GM23338 (cell line): ENCODE measurements around the gene SSTR3.

ENCODE experiments used
- EZH2 ChIP-seq: fragments of 200-600 bp; sonication (generic); IDR thresholded peaks from one replicate; pipeline ENCODE4 v1.8.0; 2017; ENCODE audit warnings: antibody characterized with exemption, mild to moderate bottlenecking, low read depth; ENCODE audit not compliant: unreplicated experiment
- EZH2phosphoT487 ChIP-seq: fragments of 200-600 bp; sonication (generic); IDR thresholded peaks from one replicate; pipeline ENCODE4 v1.8.1; 2018; ENCODE audit warnings: antibody characterized with exemption; ENCODE audit not compliant: unreplicated experiment
- POLR2AphosphoS5 ChIP-seq: IDR thresholded peaks from 2 replicates; pipeline ENCODE4 v1.6.1; 2016; ENCODE audit warnings: antibody characterized with exemption, low read depth
- TF ChIP-seq, protein P1 (sequence below), 2 experiments: fragments of 200-600 bp in 1 of 2; sonication (generic) in 1 of 2; conservative IDR thresholded peaks; 2 replicates each; pipeline versions ENCODE4 v1.5.1 to v1.6.1; 2016 to 2017; ENCODE audit warnings: antibody characterized with exemption in 2 of 2, low read depth in 2 of 2, mild to moderate bottlenecking in 2 of 2, moderate library complexity in 1 of 2

DNA sequence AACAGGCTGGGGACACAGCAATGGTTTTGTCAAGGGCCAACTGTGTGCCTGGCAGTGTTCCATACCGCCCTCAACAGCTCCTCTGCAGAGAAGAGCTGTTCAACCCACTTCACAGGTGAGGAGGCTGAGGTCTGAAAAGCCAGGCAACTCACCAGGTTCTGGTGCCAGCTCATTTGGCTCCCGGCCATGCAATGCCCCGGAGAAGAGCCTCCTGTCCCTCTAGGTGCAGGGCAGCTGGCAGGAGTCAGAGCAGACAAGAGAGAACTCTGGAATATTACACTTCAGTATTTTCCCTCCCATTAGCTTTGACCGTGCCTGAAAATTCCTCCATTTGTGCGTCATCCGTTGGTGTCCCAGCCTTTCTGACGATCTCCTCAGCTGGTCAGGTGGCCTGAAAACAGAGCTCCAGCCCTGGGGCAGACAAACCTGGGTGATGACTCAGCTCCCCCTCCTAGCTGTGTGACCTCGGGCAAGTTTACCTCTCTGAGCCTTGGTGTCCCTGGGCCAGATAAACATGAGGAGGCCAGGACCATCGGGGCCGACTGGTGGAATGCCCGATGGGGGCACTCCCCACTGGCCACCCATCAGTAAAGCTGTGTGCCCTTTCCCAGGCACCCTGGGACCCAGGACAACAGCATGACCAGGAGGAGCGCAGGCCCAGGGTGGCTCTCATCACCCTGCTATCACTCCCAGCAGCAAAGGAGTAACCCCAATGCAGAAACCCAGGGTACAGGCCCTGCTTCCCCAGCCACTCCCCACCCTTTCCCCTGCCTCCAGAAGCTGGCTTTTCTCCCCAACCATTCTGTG, 14.6 kb downstream of the SSTR3 start:
- TF ChIP-seq EZH2 (no peak), POLR2AphosphoS5 (no peak), EZH2phosphoT487 (no peak)
- TF ChIP-seq, protein P1, sequence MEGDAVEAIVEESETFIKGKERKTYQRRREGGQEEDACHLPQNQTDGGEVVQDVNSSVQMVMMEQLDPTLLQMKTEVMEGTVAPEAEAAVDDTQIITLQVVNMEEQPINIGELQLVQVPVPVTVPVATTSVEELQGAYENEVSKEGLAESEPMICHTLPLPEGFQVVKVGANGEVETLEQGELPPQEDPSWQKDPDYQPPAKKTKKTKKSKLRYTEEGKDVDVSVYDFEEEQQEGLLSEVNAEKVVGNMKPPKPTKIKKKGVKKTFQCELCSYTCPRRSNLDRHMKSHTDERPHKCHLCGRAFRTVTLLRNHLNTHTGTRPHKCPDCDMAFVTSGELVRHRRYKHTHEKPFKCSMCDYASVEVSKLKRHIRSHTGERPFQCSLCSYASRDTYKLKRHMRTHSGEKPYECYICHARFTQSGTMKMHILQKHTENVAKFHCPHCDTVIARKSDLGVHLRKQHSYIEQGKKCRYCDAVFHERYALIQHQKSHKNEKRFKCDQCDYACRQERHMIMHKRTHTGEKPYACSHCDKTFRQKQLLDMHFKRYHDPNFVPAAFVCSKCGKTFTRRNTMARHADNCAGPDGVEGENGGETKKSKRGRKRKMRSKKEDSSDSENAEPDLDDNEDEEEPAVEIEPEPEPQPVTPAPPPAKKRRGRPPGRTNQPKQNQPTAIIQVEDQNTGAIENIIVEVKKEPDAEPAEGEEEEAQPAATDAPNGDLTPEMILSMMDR (conservative IDR thresholded peaks at IDR 0.05; ENCODE audit: low read depth in 2 of 2), result no peak
